Panc1 (cell line): Measurements from ENCODE around the gene RPP38. TPM values are rescaled to one million over a fixed set of nuclear protein-coding genes. Genes with fewer than 3 reads are reported as not detected.

Source experiments
- ATAC-seq: fragments of 200-7000 bp; cut with Tn5 transposase; 2 replicates; pipeline ENCODE4 v1.9.1; 2020; ENCODE audit warnings: mild to moderate bottlenecking, moderate library complexity
- BruUV-seq: library from RNA; stranded (reverse); fragments of 400-500 nt; replicated peaks from 2 replicates; lab custom pipeline; 2021; lab: Mats Ljungman, UMichigan
- CTCF ChIA-PET: fragments of 300-600 bp; sonication (Branson Sonifier 250); formaldehyde crosslinking; loops from one replicate; lab custom pipeline; 2022; ENCODE audit warnings: antibody characterized with exemption; lab: Charles Lee
- POLR2A ChIA-PET: fragments of 300-600 bp; sonication (Branson Sonifier 250); formaldehyde crosslinking; loops from one replicate; lab custom pipeline; 2022; ENCODE audit warnings: antibody characterized with exemption; lab: Charles Lee
- DNase-seq: peaks from one replicate; pipeline ENCODE4 v3.0.0-alpha.2; 2010; ENCODE audit warnings: low read depth, low spot score
- H3K27ac ChIP-seq: 2 replicates; pipeline ENCODE4 v1.5.1; 2011; ENCODE audit warnings: mild to moderate bottlenecking, low read length, inconsistent platforms
- H3K27me3 ChIP-seq: fragments of 200-500 bp; sonication (Bioruptor generic); 2 replicates; pipeline ENCODE4 v1.6.0; 2014; ENCODE audit warnings: low read length, inconsistent platforms; ENCODE audit not compliant: control insufficient read depth, insufficient read depth
- H3K36me3 ChIP-seq: fragments of 200-500 bp; sonication (Bioruptor generic); 2 replicates; pipeline ENCODE4 v1.5.1; 2014; ENCODE audit warnings: inconsistent platforms, mild to moderate bottlenecking, low read length, moderate library complexity; ENCODE audit not compliant: control insufficient read depth, insufficient read depth
- H3K4me1 ChIP-seq: 2 replicates; pipeline ENCODE4 v1.5.1; 2011; ENCODE audit warnings: inconsistent platforms, mild to moderate bottlenecking, low read length, moderate library complexity; ENCODE audit not compliant: control insufficient read depth, insufficient read depth
- H3K4me3 ChIP-seq, 2 experiments: 2 replicates each; pipeline ENCODE4 v1.5.1; 2011 to 2012; ENCODE audit warnings: low read depth in 2 of 2, low read length in 2 of 2, mild to moderate bottlenecking in 2 of 2, inconsistent platforms in 1 of 2, moderate library complexity in 1 of 2
- H3K9me3 ChIP-seq: fragments of 200-500 bp; sonication (Bioruptor generic); 2 replicates; pipeline ENCODE4 v1.5.1; 2014; ENCODE audit warnings: low read depth, mild to moderate bottlenecking, inconsistent platforms, low read length, moderate library complexity; ENCODE audit not compliant: control insufficient read depth, insufficient read depth
- POLR2AphosphoS5 ChIP-seq: IDR thresholded peaks from 2 replicates; pipeline ENCODE4 v1.6.1; 2012; ENCODE audit warnings: mild to moderate bottlenecking, low read depth, low read length, moderate library complexity
- SIN3A ChIP-seq: IDR thresholded peaks from 2 replicates; pipeline ENCODE4 v1.6.1; 2012; ENCODE audit warnings: low read depth, mild to moderate bottlenecking, low read length, moderate library complexity, borderline replicate concordance; ENCODE audit not compliant: insufficient read depth
- TCF7L2 ChIP-seq: IDR thresholded peaks from 2 replicates; pipeline ENCODE4 v1.6.1; 2011; ENCODE audit warnings: mild to moderate bottlenecking, low read depth, low read length, inconsistent platforms
- in situ Hi-C: cut with HindIII; loops from 2 replicates; pipeline ENCODE4 v1.10.0; 2016; ENCODE audit warnings: low sequenced_read_pairs, low pct_unique_long_range_greater_than_20kb
- intact Hi-C: fragments of 100-400 bp; cut with micrococcal nuclease; formaldehyde crosslinking; loops from one replicate; pipeline ENCODE4 v1.10.0; 2022; ENCODE audit not compliant: unreplicated experiment
- total RNA-seq: library from RNA; stranded (reverse); gene quantifications from one replicate; pipeline ENCODE4 v1.2.1, GENCODE V29; 2021; ENCODE audit not compliant: unreplicated experiment
- TF ChIP-seq, protein P1 (sequence below): fragments of 450-650 bp; IDR thresholded peaks from 2 replicates; pipeline ENCODE4 v1.5.1; 2017; ENCODE audit warnings: mild to moderate bottlenecking
- TF ChIP-seq, protein P2 (sequence below), 2 experiments: IDR thresholded peaks; 2 replicates each; pipeline ENCODE4 v1.6.1; 2011 to 2012; ENCODE audit warnings: low read depth in 2 of 2, control low read depth in 1 of 2, low read length in 1 of 2, mild to moderate bottlenecking in 1 of 2, moderate library complexity in 1 of 2; ENCODE audit not compliant: insufficient read depth in 1 of 2

Gene RPP38
- total RNA-seq, 1 experiment from 2014 or later, result 19.9 TPM

DNA sequence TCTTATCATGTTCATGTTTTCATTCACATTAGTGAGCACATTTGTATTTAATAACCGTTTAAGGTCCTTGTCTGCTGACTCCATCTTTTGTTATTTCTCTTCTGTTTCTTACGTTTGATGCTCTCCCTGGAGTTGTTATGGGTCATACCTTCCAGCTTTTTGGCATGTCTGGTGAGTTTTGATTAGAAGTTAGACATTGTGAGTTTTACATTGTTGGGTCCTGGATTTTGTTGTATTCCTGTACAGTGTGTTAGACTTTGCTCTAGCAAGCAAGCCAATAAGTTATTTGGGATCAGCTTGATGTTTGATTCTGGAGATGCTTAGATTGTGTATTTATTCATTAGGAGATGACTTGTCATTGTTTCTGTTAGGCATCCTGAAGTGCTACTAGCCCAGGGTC is 36.5 kb upstream of the RPP38 start:
- no peak overlapping the region for H3K4me3 ChIP-seq
- no peaks in the 10 kb centered on the region for H3K36me3 ChIP-seq
- intact Hi-C loops (no loop called here), in situ Hi-C loops (no loop called here)
- H3K27me3 ChIP-seq, result no peaks in the 10 kb centered on the region
- POLR2A ChIA-PET, result no interaction called here
- no TSS peak for BruUV-seq
- CTCF ChIA-PET, result no interaction called here
- H3K9me3 ChIP-seq, result no peaks in the 10 kb centered on the region
- no peak for DNase-seq
- H3K27ac ChIP-seq, result no peak overlapping the region
- H3K4me1 ChIP-seq, result no peaks in the 10 kb centered on the region
- ATAC-seq, result no peak
- TF ChIP-seq POLR2AphosphoS5 (no peak), SIN3A (no peak), TCF7L2 (no peak)
- TF ChIP-seq, protein P1, sequence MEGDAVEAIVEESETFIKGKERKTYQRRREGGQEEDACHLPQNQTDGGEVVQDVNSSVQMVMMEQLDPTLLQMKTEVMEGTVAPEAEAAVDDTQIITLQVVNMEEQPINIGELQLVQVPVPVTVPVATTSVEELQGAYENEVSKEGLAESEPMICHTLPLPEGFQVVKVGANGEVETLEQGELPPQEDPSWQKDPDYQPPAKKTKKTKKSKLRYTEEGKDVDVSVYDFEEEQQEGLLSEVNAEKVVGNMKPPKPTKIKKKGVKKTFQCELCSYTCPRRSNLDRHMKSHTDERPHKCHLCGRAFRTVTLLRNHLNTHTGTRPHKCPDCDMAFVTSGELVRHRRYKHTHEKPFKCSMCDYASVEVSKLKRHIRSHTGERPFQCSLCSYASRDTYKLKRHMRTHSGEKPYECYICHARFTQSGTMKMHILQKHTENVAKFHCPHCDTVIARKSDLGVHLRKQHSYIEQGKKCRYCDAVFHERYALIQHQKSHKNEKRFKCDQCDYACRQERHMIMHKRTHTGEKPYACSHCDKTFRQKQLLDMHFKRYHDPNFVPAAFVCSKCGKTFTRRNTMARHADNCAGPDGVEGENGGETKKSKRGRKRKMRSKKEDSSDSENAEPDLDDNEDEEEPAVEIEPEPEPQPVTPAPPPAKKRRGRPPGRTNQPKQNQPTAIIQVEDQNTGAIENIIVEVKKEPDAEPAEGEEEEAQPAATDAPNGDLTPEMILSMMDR, result no peak
- TF ChIP-seq, protein P2, sequence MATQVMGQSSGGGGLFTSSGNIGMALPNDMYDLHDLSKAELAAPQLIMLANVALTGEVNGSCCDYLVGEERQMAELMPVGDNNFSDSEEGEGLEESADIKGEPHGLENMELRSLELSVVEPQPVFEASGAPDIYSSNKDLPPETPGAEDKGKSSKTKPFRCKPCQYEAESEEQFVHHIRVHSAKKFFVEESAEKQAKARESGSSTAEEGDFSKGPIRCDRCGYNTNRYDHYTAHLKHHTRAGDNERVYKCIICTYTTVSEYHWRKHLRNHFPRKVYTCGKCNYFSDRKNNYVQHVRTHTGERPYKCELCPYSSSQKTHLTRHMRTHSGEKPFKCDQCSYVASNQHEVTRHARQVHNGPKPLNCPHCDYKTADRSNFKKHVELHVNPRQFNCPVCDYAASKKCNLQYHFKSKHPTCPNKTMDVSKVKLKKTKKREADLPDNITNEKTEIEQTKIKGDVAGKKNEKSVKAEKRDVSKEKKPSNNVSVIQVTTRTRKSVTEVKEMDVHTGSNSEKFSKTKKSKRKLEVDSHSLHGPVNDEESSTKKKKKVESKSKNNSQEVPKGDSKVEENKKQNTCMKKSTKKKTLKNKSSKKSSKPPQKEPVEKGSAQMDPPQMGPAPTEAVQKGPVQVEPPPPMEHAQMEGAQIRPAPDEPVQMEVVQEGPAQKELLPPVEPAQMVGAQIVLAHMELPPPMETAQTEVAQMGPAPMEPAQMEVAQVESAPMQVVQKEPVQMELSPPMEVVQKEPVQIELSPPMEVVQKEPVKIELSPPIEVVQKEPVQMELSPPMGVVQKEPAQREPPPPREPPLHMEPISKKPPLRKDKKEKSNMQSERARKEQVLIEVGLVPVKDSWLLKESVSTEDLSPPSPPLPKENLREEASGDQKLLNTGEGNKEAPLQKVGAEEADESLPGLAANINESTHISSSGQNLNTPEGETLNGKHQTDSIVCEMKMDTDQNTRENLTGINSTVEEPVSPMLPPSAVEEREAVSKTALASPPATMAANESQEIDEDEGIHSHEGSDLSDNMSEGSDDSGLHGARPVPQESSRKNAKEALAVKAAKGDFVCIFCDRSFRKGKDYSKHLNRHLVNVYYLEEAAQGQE (IDR thresholded peaks at IDR 0.05; ENCODE audit: insufficient read depth in 1 of 2, low read depth in 2 of 2, low read length in 1 of 2), result no peak

DNA sequence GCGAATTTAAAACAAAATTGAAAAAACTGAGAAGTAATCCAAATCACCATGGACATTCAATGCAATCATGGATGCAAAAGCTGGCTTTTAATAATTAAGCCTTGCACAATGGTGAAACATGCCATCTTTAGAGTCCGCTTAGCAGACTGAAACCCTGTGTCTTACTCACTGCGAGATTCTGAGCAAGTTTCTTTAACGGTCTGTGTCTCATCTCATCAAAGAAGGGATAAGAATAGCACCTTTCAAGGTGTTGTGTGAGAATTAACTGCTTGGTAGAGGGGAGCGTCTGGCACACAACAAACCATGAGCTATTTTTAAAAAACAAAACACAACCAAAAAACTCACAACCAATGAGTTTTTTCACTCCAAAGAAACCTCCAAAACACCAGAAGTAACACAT is 30.0 kb upstream of the RPP38 start:
- TF ChIP-seq SIN3A (no peak), TCF7L2 (no peak), POLR2AphosphoS5 (no peak)
- TF ChIP-seq, protein P1, result no peak
- TF ChIP-seq, protein P2 (IDR thresholded peaks at IDR 0.05; ENCODE audit: insufficient read depth in 1 of 2, low read depth in 2 of 2, low read length in 1 of 2), result no peak
- no peak for DNase-seq
- POLR2A ChIA-PET, result no interaction called here
- ATAC-seq, result no peak
- H3K4me1 ChIP-seq, result no peaks in the 10 kb centered on the region
- intact Hi-C loops, result no loop called here
- BruUV-seq, result no TSS peak
- H3K27me3 ChIP-seq, result no peaks in the 10 kb centered on the region
- in situ Hi-C loops, result no loop called here
- H3K4me3 ChIP-seq, result no peak overlapping the region
- CTCF ChIA-PET, result no interaction called here
- no peaks in the 10 kb centered on the region for H3K36me3 ChIP-seq
- no peak overlapping the region for H3K27ac ChIP-seq
- H3K9me3 ChIP-seq, result no peaks in the 10 kb centered on the region
